Activated CD8-positive, alpha-beta memory T cell treated with anti-CD3 and anti-CD28 coated beads, Interleukin-2, amount 50 U/mL, for 24 hours (primary cell): Measurements from ENCODE around the gene DHRS4.
"Not testable (repeated sequence)": the region's sequence is repeated elsewhere in the genome, so short reads cannot be mapped to it uniquely, and the experiment has no call there.

Experiments used
- DNase-seq: peaks from one replicate; pipeline ENCODE4 v3.0.0-alpha.2; 2020; ENCODE audit errors: extremely low read depth

The DHRS4 gene

GRCh38 chr14:23941230-23941629 lies 12.3 kb upstream of the DHRS4 start:
- no peak for DNase-seq

GRCh38 chr14:23941669-23942068 lies 11.9 kb upstream of the DHRS4 start:
- no peak for DNase-seq

- no peak for DNase-seq
These were observed 11.0 kb upstream of the DHRS4 start for GRCh38 chr14:23942587-23942986.

GRCh38 chr14:23949069-23949468 lies 4.5 kb upstream of the DHRS4 start:
- not testable (repeated sequence) for DNase-seq

GRCh38 chr14:23950411-23951135 lies 3.0 kb upstream of the DHRS4 start:
- no peak for DNase-seq

GRCh38 chr14:23951136-23951466 lies 2.5 kb upstream of the DHRS4 start:
- DNase-seq: not testable (repeated sequence)

- no peak for DNase-seq
These were observed 1.9 kb upstream of the DHRS4 start for GRCh38 chr14:23951590-23952201.

GRCh38 chr14:23953116-23953463 lies 480 bp upstream of the DHRS4 start:
- not testable (repeated sequence) for DNase-seq

GRCh38 chr14:23954279-23954614 lies 677 bp downstream of the DHRS4 start:
- not testable (repeated sequence) for DNase-seq

GRCh38 chr14:23954965-23955364 lies 1.4 kb downstream of the DHRS4 start:
- not testable (repeated sequence) for DNase-seq

GRCh38 chr14:23955811-23956210 lies 2.2 kb downstream of the DHRS4 start:
- DNase-seq: not testable (repeated sequence)

GRCh38 chr14:23957913-23958569 lies 4.5 kb downstream of the DHRS4 start:
- DNase-seq: not testable (repeated sequence)

- not testable (repeated sequence) for DNase-seq
These were observed 7.3 kb downstream of the DHRS4 start for GRCh38 chr14:23960899-23961298.

- not testable (repeated sequence) for DNase-seq
These were observed 8.1 kb downstream of the DHRS4 start for GRCh38 chr14:23961704-23962103.

GRCh38 chr14:23969130-23969480 lies 15.5 kb downstream of the DHRS4 start:
- DNase-seq: not testable (repeated sequence)

GRCh38 chr14:23969481-23970282 lies 16.1 kb downstream of the DHRS4 start:
- DNase-seq: peak; percentile 8

- DNase-seq: not testable (repeated sequence)
These were observed 16.7 kb downstream of the DHRS4 start for GRCh38 chr14:23970283-23970659.

GRCh38 chr14:23973178-23973577 lies 19.6 kb downstream of the DHRS4 start:
- DNase-seq: not testable (repeated sequence)

GRCh38 chr14:23974041-23974440 lies 20.5 kb downstream of the DHRS4 start:
- not testable (repeated sequence) for DNase-seq

- DNase-seq: not testable (repeated sequence)
These were observed 23.6 kb downstream of the DHRS4 start for GRCh38 chr14:23977208-23977607.

- DNase-seq: not testable (repeated sequence)
These were observed 28.6 kb downstream of the DHRS4 start for GRCh38 chr14:23981951-23982813.
